ENCODE data around the gene GLRX2.

The GLRX2 gene

GRCh38 chr1:193085263-193085662 is 20.0 kb downstream of the GLRX2 start:
- peaks cover 55% of the 10 kb centered on the region for H3K36me3 Mint-ChIP-seq (ENCODE audit: low read depth)
- H3K4me3 Mint-ChIP-seq: no peak overlapping the region
- H3K9me3 Mint-ChIP-seq: no peaks in the 10 kb centered on the region
- no peaks in the 10 kb centered on the region for H3K4me1 Mint-ChIP-seq
- H3K27me3 Mint-ChIP-seq (ENCODE audit: low read depth): no peaks in the 10 kb centered on the region
- no peak for TF ChIP-seq CTCF (IDR thresholded peaks at IDR 0.05; ENCODE audit: unreplicated experiment in 3 of 3)
- no peak overlapping the region for H3K27ac Mint-ChIP-seq

GRCh38 chr1:193083365-193084088 is 21.7 kb downstream of the GLRX2 start:
- peaks cover 64% of the 10 kb centered on the region for H3K36me3 Mint-ChIP-seq (ENCODE audit: low read depth)
- no peak for TF ChIP-seq CTCF (IDR thresholded peaks at IDR 0.05; ENCODE audit: unreplicated experiment in 3 of 3)
- peaks cover 9% of the 10 kb centered on the region for H3K9me3 Mint-ChIP-seq
- H3K27ac Mint-ChIP-seq: no peak overlapping the region
- H3K27me3 Mint-ChIP-seq (ENCODE audit: low read depth): no peaks in the 10 kb centered on the region
- no peak overlapping the region for H3K4me3 Mint-ChIP-seq
- no peaks in the 10 kb centered on the region for H3K4me1 Mint-ChIP-seq

GRCh38 chr1:193079187-193079586 is 26.0 kb downstream of the GLRX2 start:
- H3K27ac Mint-ChIP-seq: no peak overlapping the region
- no peak overlapping the region for H3K4me3 Mint-ChIP-seq
- H3K4me1 Mint-ChIP-seq: no peaks in the 10 kb centered on the region
- TF ChIP-seq CTCF (IDR thresholded peaks at IDR 0.05; ENCODE audit: unreplicated experiment in 3 of 3): no peak
- no peaks in the 10 kb centered on the region for H3K27me3 Mint-ChIP-seq (ENCODE audit: low read depth)
- H3K9me3 Mint-ChIP-seq: peaks cover 22% of the 10 kb centered on the region
- peaks cover 88% of the 10 kb centered on the region for H3K36me3 Mint-ChIP-seq (ENCODE audit: low read depth)

GRCh38 chr1:193077991-193078390 is 27.2 kb downstream of the GLRX2 start:
- no peaks in the 10 kb centered on the region for H3K4me1 Mint-ChIP-seq
- H3K36me3 Mint-ChIP-seq (ENCODE audit: low read depth): peaks cover 84% of the 10 kb centered on the region
- peaks cover 22% of the 10 kb centered on the region for H3K9me3 Mint-ChIP-seq
- no peak overlapping the region for H3K4me3 Mint-ChIP-seq
- no peaks in the 10 kb centered on the region for H3K27me3 Mint-ChIP-seq (ENCODE audit: low read depth)
- H3K27ac Mint-ChIP-seq: no peak overlapping the region
- TF ChIP-seq CTCF (IDR thresholded peaks at IDR 0.05; ENCODE audit: unreplicated experiment in 3 of 3): no peak

- Mint-ChIP-seq H3K9me3 (no peaks in the 10 kb centered on the region), H3K36me3 (ENCODE audit: low read depth) (peaks cover 49% of the 10 kb centered on the region), H3K27me3 (ENCODE audit: low read depth) (no peaks in the 10 kb centered on the region), H3K27ac (no peak overlapping the region), H3K4me3 (no peak overlapping the region), H3K4me1 (no peaks in the 10 kb centered on the region)
- TF ChIP-seq CTCF (IDR thresholded peaks at IDR 0.05; ENCODE audit: unreplicated experiment in 3 of 3): no peak
Measured at GRCh38 chr1:193070942-193071341, 34.3 kb downstream of the GLRX2 start.

- peak overlapping the region in 1 of 3 experiments; percentile 59 for H3K27ac Mint-ChIP-seq
- H3K36me3 Mint-ChIP-seq (ENCODE audit: low read depth): peaks cover 46% of the 10 kb centered on the region
- no peaks in the 10 kb centered on the region for H3K9me3 Mint-ChIP-seq
- no peak overlapping the region for H3K4me3 Mint-ChIP-seq
- no peak for TF ChIP-seq CTCF (IDR thresholded peaks at IDR 0.05; ENCODE audit: unreplicated experiment in 3 of 3)
- H3K4me1 Mint-ChIP-seq: no peaks in the 10 kb centered on the region
- H3K27me3 Mint-ChIP-seq (ENCODE audit: low read depth): no peaks in the 10 kb centered on the region
Measured at GRCh38 chr1:193070386-193070753, 34.8 kb downstream of the GLRX2 start.
